Stimulated activated naive CD8-positive, alpha-beta T cell treated with anti-CD3 and anti-CD28 coated beads, Interleukin-15, Interleukin-2, amounts not matched to agents 100 U/mL and 50 U/mL, for 24 hours (primary cell): ENCODE measurements around the gene C6.

Experiments used
- ATAC-seq: fragments of 150-1000 bp; cut with Tn5 transposase; one replicate; pipeline ENCODE4 v1.10.0; 2021
- DNase-seq: peaks from one replicate; pipeline ENCODE4 v3.0.0; 2021

The C6 gene

GRCh38 chr5:41122459-41122858 lies 90.9 kb downstream of the C6 start:
- DNase-seq (no peak), ATAC-seq (no peak)

GRCh38 chr5:41120600-41120999 lies 92.7 kb downstream of the C6 start:
- DNase-seq, result no peak
- no peak for ATAC-seq

GRCh38 chr5:41118177-41118576 lies 95.2 kb downstream of the C6 start:
- no peak for DNase-seq

GRCh38 chr5:41115281-41115680 lies 98.1 kb downstream of the C6 start:
- no peak for DNase-seq

More at GRCh38 chr5:41118177-41118576, 95.2 kb downstream of the C6 start:
- ATAC-seq, result no peak

GRCh38 chr5:41112486-41113455 lies 100.6 kb downstream of the C6 start:
- no peak for ATAC-seq
- no peak for DNase-seq

More at GRCh38 chr5:41115281-41115680, 98.1 kb downstream of the C6 start:
- no peak for ATAC-seq

- DNase-seq (no peak), ATAC-seq (no peak)
Measured at GRCh38 chr5:41109186-41109585, 104.1 kb downstream of the C6 start.

- DNase-seq, result no peak
Measured at GRCh38 chr5:41102341-41102740, 111.0 kb downstream of the C6 start.

GRCh38 chr5:41097642-41098041 lies 115.7 kb downstream of the C6 start:
- no peak for ATAC-seq
- no peak for DNase-seq

More at GRCh38 chr5:41102341-41102740, 111.0 kb downstream of the C6 start:
- no peak for ATAC-seq

GRCh38 chr5:41095324-41096101 lies 117.8 kb downstream of the C6 start:
- DNase-seq, result no peak
- ATAC-seq, result no peak

GRCh38 chr5:41094871-41095270 lies 118.5 kb downstream of the C6 start:
- ATAC-seq, result no peak
- DNase-seq, result no peak

- ATAC-seq (no peak), DNase-seq (no peak)
Measured at GRCh38 chr5:41093803-41094202, 119.5 kb downstream of the C6 start.
